B cell (primary cell): ENCODE measurements around the gene GLOD5. TPM values are rescaled to one million over a fixed set of nuclear protein-coding genes. Genes with fewer than 3 reads are reported as not detected.

Source experiments
- ATAC-seq: fragments of 200-7000 bp; cut with Tn5 transposase; one replicate; pipeline ENCODE4 v1.10.0; 2021; ENCODE audit warnings: low read depth, mild to moderate bottlenecking, moderate number of reproducible peaks, moderate library complexity
- CTCF ChIA-PET: fragments of 350-600 bp; sonication (Branson Sonifier 250); formaldehyde crosslinking; loops from one replicate; lab custom pipeline; 2021; ENCODE audit warnings: antibody characterized with exemption, inconsistent platforms; lab: Charles Lee
- POLR2A ChIA-PET: fragments of 350-600 bp; sonication (Branson Sonifier 250); formaldehyde crosslinking; loops from one replicate; lab custom pipeline; 2021; ENCODE audit warnings: antibody characterized with exemption; lab: Charles Lee
- DNase-seq: peaks from one replicate; pipeline ENCODE4 v3.0.0; 2013
- H2AFZ ChIP-seq: 2 replicates; pipeline ENCODE4 v1.6.1; 2012; ENCODE audit warnings: mild to moderate bottlenecking, low read depth, low read length; ENCODE audit not compliant: insufficient read depth, poor library complexity, severe bottlenecking
- H3K27ac ChIP-seq, 2 donors: 1 replicate in 1 of 2; 2 replicates in 1 of 2; pipeline ENCODE4 v1.5.1; 2012 to 2013; ENCODE audit warnings: low read length in 2 of 2, mild to moderate bottlenecking in 2 of 2, moderate library complexity in 1 of 2
- H3K27me3 ChIP-seq, 4 experiments: fragments of 200-600 bp in 1 of 4; sonication (generic) in 1 of 4; replicated peaks in 1 of 4; 1 replicate in 2 of 4; 2 replicates in 2 of 4; pipeline versions ENCODE4 v1.6.1 to v1.7.0; 2013 to 2016; ENCODE audit warnings: low read length in 3 of 4, mild to moderate bottlenecking in 2 of 4, mixed read lengths in 1 of 4, moderate library complexity in 1 of 4; ENCODE audit not compliant: insufficient read depth in 4 of 4, control insufficient read depth in 3 of 4; ENCODE audit errors: control extremely low read depth in 1 of 4
- H3K36me3 ChIP-seq, 2 experiments: replicated peaks in 1 of 2; 1 replicate in 1 of 2; 2 replicates in 1 of 2; pipeline versions ENCODE4 v1.6.1 to v1.7.1; 2013; ENCODE audit warnings: low read length in 1 of 2; ENCODE audit not compliant: insufficient read depth in 2 of 2, control insufficient read depth in 1 of 2; ENCODE audit errors: control extremely low read depth in 1 of 2, extremely low read depth in 1 of 2
- H3K4me1 ChIP-seq, 2 donors: fragments of 200-600 bp in 1 of 2; sonication (generic) in 1 of 2; 1 replicate in 1 of 2; 2 replicates in 1 of 2; pipeline versions ENCODE4 v1.5.1 to v1.6.1; 2013 to 2017; ENCODE audit warnings: low read length in 2 of 2; ENCODE audit not compliant: control insufficient read depth in 2 of 2, insufficient read depth in 2 of 2
- H3K4me2 ChIP-seq: replicated peaks from 2 replicates; pipeline ENCODE3; 2012; ENCODE audit warnings: mild to moderate bottlenecking, low read depth, low read length; ENCODE audit not compliant: poor library complexity, severe bottlenecking
- H3K4me3 ChIP-seq, 5 experiments: fragments of 200-600 bp in 1 of 5; sonication (generic) in 1 of 5; 1 replicate in 3 of 5; 2 replicates in 2 of 5; pipeline versions ENCODE4 v1.5.1 to v1.7.0; 2011 to 2016; ENCODE audit warnings: low read length in 4 of 5, mild to moderate bottlenecking in 4 of 5, low read depth in 2 of 5, control low read depth in 1 of 5, moderate library complexity in 1 of 5; ENCODE audit not compliant: insufficient read depth in 1 of 5; ENCODE audit errors: control extremely low read depth in 1 of 5, extremely low read depth in 1 of 5
- H3K79me2 ChIP-seq: fragments of 200-600 bp; sonication (generic); one replicate; pipeline ENCODE4 v1.6.0; 2016; ENCODE audit warnings: low read length; ENCODE audit not compliant: control insufficient read depth, insufficient read depth
- H3K9ac ChIP-seq: fragments of 200-600 bp; sonication (generic); 2 replicates; pipeline ENCODE4 v1.6.1; 2017; ENCODE audit warnings: mild to moderate bottlenecking, low read length, moderate library complexity
- H3K9me3 ChIP-seq, 3 donors: one replicate each; pipeline versions ENCODE4 v1.6.1 to v1.7.1; 2013; ENCODE audit warnings: low read length in 2 of 3; ENCODE audit not compliant: control insufficient read depth in 2 of 3, insufficient read depth in 1 of 3; ENCODE audit errors: control extremely low read depth in 1 of 3
- H4K20me1 ChIP-seq: 2 replicates; pipeline ENCODE4 v1.6.0; 2012; ENCODE audit warnings: mild to moderate bottlenecking, low read length; ENCODE audit not compliant: insufficient read depth, control insufficient read depth, poor library complexity, severe bottlenecking
- H3K27ac Mint-ChIP-seq: one replicate; pipeline ENCODE4 v1.8.0; 2021; ENCODE audit warnings: mixed read lengths
- H3K27me3 Mint-ChIP-seq: one replicate; pipeline ENCODE4 v1.8.0; 2021; ENCODE audit warnings: mixed read lengths
- H3K4me1 Mint-ChIP-seq: one replicate; pipeline ENCODE4 v1.8.0; 2021; ENCODE audit warnings: mixed read lengths
- H3K4me3 Mint-ChIP-seq: one replicate; pipeline ENCODE4 v1.8.0; 2021; ENCODE audit warnings: mixed read lengths
- H3K9me3 Mint-ChIP-seq: one replicate; pipeline ENCODE4 v1.8.0; 2022; ENCODE audit warnings: mixed read lengths; ENCODE audit not compliant: insufficient read depth
- EZH2 ChIP-seq: IDR thresholded peaks from 2 replicates; pipeline ENCODE4 v1.6.1; 2012; ENCODE audit warnings: borderline replicate concordance, low read depth, mild to moderate bottlenecking, moderate library complexity, low read length; ENCODE audit not compliant: insufficient read depth, poor library complexity, severe bottlenecking
- WGBS: methylation state at CpG from one replicate; pipeline ENCODE4 v1.1.5; 2013; ENCODE audit warnings: missing lambda C conversion rate; ENCODE audit not compliant: insufficient coverage; 5-methylcytosine and 5-hydroxymethylcytosine counted together
- intact Hi-C: fragments of 100-400 bp; cut with micrococcal nuclease; formaldehyde crosslinking; loops from one replicate; pipeline ENCODE4 v1.10.0; 2022
- polyA plus RNA-seq: library from polyadenylated mRNA; depleted of rRNA; stranded (reverse); fragments of >200 nt; gene quantifications from 2 replicates; pipeline ENCODE4 v1.2.3, GENCODE V29; 2012
- total RNA-seq, 2 donors: library from RNA; stranded (reverse); fragments of 120-200 nt in 1 of 2; gene quantifications; 1 replicate in 1 of 2; 2 replicates in 1 of 2; pipeline versions ENCODE4 v1.2.3 to v1.2.4, GENCODE V29; 2013 to 2022
- TF ChIP-seq, protein P1 (sequence below): fragments of 200-600 bp; IDR thresholded peaks from one replicate; pipeline ENCODE4 v1.8.0; 2022; ENCODE audit warnings: antibody characterized with exemption, mild to moderate bottlenecking

The GLOD5 gene
- total and polyA plus RNA-seq, 2 donors (not counting 1 experiment from before 2014, with no cell fraction given): not detected

DNA sequence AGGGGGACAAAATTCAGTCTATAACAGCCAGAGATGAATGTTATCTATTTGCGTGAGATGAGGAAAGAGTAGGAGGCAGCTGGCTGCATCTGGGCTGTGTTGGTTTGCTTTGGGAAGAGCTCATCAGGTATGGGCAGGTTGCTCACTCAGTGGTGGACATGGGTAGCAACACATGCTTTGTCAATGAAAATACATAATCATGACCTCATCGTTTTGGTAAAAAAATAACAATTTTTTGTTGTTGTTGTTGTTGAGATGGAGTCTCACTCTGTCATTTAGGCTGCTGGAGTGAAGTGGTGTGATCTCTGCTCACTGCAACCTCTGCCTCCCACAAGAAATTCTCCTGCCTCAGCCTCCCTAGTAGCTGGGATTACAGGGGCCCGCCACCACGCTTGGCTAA lies 16.3 kb upstream of the GLOD5 start:
- Mint-ChIP-seq H3K4me1 (no peaks in the 10 kb centered on the region), H3K4me3 (no peak overlapping the region), H3K27ac (no peak overlapping the region), H3K27me3 (no peaks in the 10 kb centered on the region), H3K9me3 (no peaks in the 10 kb centered on the region)
- Histone ChIP-seq H3K4me1 (no peaks in the 10 kb centered on the region), H3K27ac (no peak overlapping the region), H3K4me3 (no peak overlapping the region), H4K20me1 (no peaks in the 10 kb centered on the region), H3K9ac (no peak overlapping the region), H3K4me2 (no peak overlapping the region), H2AFZ (no peak overlapping the region), H3K9me3 (no peaks in the 10 kb centered on the region), H3K79me2 (no peaks in the 10 kb centered on the region), H3K36me3 (no peaks in the 10 kb centered on the region), H3K27me3 (no peaks in the 10 kb centered on the region)
- no CpG with 5 or more reads among the region's 4 CpGs for WGBS
- intact Hi-C loops: no loop called here
- TF ChIP-seq, protein P1, sequence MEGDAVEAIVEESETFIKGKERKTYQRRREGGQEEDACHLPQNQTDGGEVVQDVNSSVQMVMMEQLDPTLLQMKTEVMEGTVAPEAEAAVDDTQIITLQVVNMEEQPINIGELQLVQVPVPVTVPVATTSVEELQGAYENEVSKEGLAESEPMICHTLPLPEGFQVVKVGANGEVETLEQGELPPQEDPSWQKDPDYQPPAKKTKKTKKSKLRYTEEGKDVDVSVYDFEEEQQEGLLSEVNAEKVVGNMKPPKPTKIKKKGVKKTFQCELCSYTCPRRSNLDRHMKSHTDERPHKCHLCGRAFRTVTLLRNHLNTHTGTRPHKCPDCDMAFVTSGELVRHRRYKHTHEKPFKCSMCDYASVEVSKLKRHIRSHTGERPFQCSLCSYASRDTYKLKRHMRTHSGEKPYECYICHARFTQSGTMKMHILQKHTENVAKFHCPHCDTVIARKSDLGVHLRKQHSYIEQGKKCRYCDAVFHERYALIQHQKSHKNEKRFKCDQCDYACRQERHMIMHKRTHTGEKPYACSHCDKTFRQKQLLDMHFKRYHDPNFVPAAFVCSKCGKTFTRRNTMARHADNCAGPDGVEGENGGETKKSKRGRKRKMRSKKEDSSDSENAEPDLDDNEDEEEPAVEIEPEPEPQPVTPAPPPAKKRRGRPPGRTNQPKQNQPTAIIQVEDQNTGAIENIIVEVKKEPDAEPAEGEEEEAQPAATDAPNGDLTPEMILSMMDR: no peak
- no peak for TF ChIP-seq EZH2
- ATAC-seq (no peak), DNase-seq (no peak)
- CTCF ChIA-PET: no interaction called here
- POLR2A ChIA-PET: no interaction called here

DNA sequence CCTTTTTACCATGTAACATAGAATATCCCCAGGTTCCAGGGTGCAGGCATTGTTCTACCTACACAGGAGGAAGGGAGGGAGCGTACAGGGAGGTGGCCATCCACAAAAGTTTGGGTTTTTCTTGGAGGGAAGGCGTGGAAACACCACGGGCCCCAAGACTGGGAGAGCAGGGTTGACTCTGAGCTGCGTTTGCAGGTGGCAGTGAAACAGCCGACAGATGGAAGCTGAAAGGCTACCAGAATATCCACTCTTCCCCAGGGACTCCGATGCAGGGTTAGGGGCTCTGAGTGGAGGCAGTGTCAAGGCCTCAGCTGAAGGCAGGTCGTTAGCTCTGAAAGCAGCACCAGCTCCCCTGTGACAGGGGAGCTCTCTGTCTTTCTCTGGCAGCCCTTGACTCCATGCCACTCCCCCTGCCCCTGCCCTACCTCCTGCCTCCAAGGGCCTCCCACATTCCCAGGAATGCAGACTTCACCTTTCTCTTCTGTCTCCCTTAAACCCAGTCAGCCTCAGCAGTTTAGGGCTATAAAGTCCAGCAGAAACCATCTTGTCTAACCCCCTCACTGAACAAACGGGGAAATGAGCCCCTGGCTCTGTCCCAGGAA lies 14.0 kb upstream of the GLOD5 start:
- Mint-ChIP-seq H3K27me3 (no peaks in the 10 kb centered on the region), H3K27ac (no peak overlapping the region), H3K4me3 (no peak overlapping the region), H3K4me1 (no peaks in the 10 kb centered on the region), H3K9me3 (no peaks in the 10 kb centered on the region)
- no peak for DNase-seq
- no peaks in the 10 kb centered on the region for H4K20me1 ChIP-seq
- ATAC-seq: no peak
- TF ChIP-seq EZH2: no peak
- H3K4me3 ChIP-seq: no peak overlapping the region
- no peak overlapping the region for H3K4me2 ChIP-seq
- ChIA-PET CTCF (no interaction called here), POLR2A (no interaction called here)
- no peaks in the 10 kb centered on the region for H3K4me1 ChIP-seq
- no peak overlapping the region for H2AFZ ChIP-seq
- no peak overlapping the region for H3K9ac ChIP-seq
- no peaks in the 10 kb centered on the region for H3K36me3 ChIP-seq
- intact Hi-C loops: no loop called here
- WGBS: 90% methylated on average over 5 of the region's 8 CpGs
- H3K79me2 ChIP-seq: no peaks in the 10 kb centered on the region
- no peaks in the 10 kb centered on the region for H3K9me3 ChIP-seq
- no peak overlapping the region for H3K27ac ChIP-seq
- no peaks in the 10 kb centered on the region for H3K27me3 ChIP-seq
